Measurements from ENCODE around the gene ATMIN.

The ATMIN gene

GRCh38 chr16:81004646-81005353, 30.8 kb upstream of the ATMIN start:
- peak; percentile 75 for DNase-seq
- in situ Hi-C loops (cut with MboI; ENCODE audit: low pct_unique_long_range_greater_than_20kb, low sequenced_read_pairs), result no loop called here

DNA sequence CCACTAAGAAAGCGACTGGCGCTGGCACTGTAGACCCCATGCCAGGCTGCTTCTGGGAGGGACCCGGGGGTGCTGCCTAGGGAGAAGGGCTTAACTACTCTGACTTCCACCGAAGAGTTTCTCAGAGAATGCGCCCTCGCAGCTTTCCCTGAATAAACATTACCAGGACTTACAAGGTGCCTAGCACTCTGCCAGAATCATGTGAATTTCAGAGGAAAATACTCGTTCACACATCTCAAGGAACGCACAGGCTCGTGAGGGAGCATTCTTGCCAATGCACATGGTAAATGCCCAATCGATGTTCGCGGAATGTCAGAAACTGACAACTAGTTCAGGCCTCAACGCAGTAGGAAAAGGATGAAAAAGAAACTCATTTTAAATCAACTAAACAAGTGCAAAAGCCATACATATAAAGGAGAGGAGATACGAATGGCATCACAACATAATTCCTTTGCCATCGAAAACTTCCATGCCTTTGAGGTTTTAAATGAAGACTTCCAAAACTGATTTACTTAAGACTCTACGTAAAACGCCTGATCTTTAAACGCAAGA, 30.0 kb upstream of the ATMIN start:
- in situ Hi-C loops (cut with MboI; ENCODE audit: low pct_unique_long_range_greater_than_20kb, low sequenced_read_pairs), result no loop called here

DNA sequence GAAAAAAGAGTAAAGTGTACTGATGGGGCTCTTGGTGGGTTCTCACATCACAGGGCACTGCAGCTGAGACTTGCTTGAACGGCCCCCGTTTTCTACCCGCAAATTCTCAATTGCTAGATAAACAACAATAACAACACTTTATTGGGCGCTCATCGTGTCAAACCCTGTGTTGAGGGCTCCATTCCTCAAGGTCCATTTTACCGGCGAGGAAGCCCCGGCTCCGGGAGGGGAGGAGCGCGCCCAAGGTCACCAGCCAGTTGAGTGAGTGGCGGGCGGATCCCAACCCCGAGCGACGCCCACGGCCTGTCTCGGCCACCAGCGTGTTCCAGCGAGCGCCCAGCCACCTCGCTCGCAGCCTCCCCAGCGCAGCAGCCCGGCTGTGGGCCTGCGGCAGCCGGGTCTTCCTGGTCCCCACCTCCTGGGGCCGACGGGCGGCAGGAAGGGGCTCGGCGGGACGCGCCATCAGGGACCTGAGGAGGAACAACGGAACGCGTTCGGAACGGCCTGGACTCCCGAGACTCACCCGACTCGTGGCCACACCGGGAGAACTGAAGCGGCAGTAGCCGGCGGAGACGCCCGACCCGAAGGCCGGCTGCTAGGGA, 29.3 kb upstream of the ATMIN start:
- no peak for DNase-seq
- in situ Hi-C loops (cut with MboI; ENCODE audit: low pct_unique_long_range_greater_than_20kb, low sequenced_read_pairs), result no loop called here

More for the DNA sequence above, 30.0 kb upstream of the ATMIN start:
- peak; percentile 18 for DNase-seq

DNA sequence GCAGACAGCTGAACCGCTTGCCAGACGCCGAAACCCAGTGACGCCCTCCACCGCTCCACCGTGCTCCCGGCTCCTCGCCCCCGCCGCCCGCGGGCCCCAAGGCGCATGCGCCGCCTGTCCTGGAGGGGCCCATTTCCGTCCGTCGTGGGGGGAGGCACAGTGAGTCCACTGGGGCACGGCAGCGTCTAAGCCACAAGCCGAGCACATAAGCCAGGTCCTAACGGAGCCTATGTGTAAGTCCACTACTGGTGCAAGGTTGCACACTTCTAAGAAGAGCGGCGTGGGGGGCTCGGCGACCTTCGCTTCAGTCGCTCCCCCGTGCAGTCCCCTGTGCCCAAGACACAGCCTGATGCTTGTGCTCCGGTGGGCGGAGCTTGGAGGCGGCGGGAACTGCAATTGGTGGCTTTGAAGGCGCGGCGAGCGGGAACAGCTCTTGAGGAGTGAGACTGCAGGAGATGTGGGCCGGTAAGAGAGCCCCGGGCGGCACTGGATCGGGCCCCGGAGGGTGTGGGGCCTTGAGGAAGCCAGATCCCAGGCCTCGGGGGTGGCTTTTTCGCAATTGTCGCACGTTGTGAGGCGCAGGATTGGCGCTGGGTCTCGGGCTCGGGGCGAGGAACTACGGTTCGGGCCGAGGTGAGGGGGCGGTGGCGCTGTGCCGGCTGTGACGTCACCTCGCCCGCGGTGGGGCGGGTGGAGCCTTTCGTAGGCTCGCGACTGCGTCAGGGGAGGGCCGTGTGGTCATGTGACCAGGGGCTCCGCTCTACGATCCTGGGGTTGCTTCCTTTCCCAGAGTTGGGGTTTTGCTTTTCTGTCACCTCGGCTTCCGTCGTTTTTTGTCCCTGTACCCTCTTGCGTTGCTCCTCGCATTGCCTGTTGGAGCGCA, 28.6 kb upstream of the ATMIN start, which contains the start of the genes CENPN and CMC2:
TSS of gene CENPN (plus strand) at position 402 of the 883 bp plus-strand sequence. CDS start 4,726 bp downstream, outside the sequence.
TSS of gene CMC2 (minus strand) at position 73 of the 883 bp plus-strand sequence. CDS start 9,491 bp downstream, outside the sequence.
- in situ Hi-C loops (cut with MboI; ENCODE audit: low pct_unique_long_range_greater_than_20kb, low sequenced_read_pairs), result no loop called here
- DNase-seq, result peak; percentile 98

- in situ Hi-C loops (cut with MboI; ENCODE audit: low pct_unique_long_range_greater_than_20kb, low sequenced_read_pairs), result no loop called here
- no peak for DNase-seq
Observed at GRCh38 chr16:81008505-81008789, 27.2 kb upstream of the ATMIN start.

DNA sequence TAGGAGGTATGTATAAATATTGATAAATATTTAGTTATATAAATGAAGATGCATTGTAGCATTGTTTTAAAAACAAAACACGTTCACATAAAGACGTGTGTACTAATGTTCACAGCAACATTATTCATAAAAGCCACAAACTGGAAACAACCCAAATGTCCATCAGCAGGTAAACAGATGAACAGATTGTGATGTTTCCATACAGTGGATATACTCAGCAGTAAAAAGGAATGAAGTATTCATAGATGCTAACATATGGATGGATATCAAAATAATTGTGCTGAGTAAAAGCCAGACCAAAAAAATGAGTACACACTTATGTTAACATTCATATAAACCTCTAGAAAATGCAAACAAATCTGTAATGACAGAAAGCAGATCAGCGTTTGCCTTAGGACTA, 22.7 kb upstream of the ATMIN start:
- in situ Hi-C loops (cut with MboI; ENCODE audit: low pct_unique_long_range_greater_than_20kb, low sequenced_read_pairs), result no loop called here
- DNase-seq, result no peak

DNA sequence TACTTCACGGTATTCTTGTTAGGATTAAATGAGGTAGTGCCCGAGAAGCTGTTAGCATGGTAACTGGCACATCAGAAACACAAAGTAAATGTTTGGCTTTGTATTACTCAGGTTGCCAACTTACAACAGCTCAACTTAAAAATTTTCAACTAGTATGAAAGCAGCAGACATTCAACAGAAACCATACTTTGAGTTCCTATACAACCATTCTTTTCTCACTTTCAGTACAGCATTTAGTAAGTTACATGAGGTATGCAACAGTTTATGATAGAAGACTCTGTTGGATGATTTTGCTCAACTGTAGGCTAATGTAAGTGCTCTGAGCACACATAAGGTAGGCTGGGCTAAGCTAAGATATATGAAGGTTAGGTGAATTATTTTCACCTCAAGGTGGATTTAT, 21.0 kb upstream of the ATMIN start:
- in situ Hi-C loops (cut with MboI; ENCODE audit: low pct_unique_long_range_greater_than_20kb, low sequenced_read_pairs), result no loop called here
- DNase-seq, result no peak

DNA sequence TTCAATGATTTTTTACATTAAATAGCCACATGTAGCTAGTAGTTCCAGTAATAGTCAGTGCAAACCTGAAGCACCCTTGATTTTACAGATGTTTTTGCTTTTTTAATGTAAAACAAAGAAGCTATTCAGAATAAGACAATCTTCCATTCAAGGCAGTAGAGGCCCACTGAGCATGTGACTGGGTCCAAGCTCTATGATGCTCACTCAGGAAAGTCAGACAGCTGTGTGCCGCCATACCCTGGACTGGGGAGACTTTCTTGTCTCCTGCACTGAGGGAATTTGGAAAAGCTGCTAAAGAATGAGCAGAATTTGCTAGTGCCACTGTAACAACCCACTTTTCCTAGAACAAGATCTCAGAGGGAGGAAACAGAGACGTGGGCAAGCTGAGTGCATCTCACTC, 17.1 kb upstream of the ATMIN start:
- DNase-seq, result no peak
- in situ Hi-C loops (cut with MboI; ENCODE audit: low pct_unique_long_range_greater_than_20kb, low sequenced_read_pairs), result no loop called here

- in situ Hi-C loops (cut with MboI; ENCODE audit: low pct_unique_long_range_greater_than_20kb, low sequenced_read_pairs), result no loop called here
- DNase-seq, result no peak
Observed at GRCh38 chr16:81026429-81026828, 9.2 kb upstream of the ATMIN start.

- DNase-seq, result no peak
- in situ Hi-C loops (cut with MboI; ENCODE audit: low pct_unique_long_range_greater_than_20kb, low sequenced_read_pairs), result no loop called here
Observed at GRCh38 chr16:81029930-81030604, 5.6 kb upstream of the ATMIN start.

DNA sequence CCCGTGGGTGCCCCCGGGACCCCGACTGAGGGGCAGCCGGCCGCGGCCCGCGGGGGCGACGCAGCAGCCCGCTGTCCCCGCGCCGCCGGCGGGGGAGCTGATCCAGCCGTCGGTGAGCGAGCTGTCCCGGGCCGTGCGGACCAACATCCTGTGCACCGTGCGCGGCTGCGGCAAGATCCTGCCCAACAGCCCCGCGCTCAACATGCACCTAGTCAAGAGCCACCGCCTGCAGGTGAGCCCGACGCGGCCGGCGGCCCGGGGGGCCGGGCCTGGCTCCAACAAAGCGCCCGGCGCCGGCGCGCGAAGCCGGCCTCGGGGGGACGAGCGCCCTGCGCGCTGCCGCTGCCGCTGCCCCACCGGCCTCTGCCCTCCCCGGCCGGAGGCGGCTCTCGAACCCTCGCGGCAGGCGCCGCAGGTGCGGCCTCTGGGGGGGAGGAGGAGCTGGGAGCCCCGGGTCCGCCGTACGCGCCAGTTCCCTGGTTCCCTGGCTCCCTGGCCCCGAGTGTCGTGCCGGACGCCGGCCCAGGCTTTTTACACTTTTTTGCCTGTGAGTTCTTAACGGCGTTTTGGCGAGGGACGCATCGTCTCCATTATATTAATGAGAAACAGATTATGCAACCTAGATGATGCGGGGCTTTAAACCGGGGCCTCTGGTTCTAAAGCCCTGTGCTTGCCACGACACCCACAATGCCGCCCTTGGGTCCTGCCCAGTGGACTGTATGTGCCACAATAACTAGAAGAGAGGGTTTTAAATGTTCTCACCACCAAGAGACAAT, 521 bp downstream of the ATMIN start:
- peak; percentile 30 for DNase-seq
- in situ Hi-C loops (cut with MboI; ENCODE audit: low pct_unique_long_range_greater_than_20kb, low sequenced_read_pairs), result no loop called here

- in situ Hi-C loops (cut with MboI; ENCODE audit: low pct_unique_long_range_greater_than_20kb, low sequenced_read_pairs), result no loop called here
- DNase-seq, result peak; percentile 11
Observed at GRCh38 chr16:81036751-81037350, 1.2 kb downstream of the ATMIN start.

GRCh38 chr16:81040131-81040530, 4.5 kb downstream of the ATMIN start:
- in situ Hi-C loops (cut with MboI; ENCODE audit: low pct_unique_long_range_greater_than_20kb, low sequenced_read_pairs), result no loop called here
- no peak for DNase-seq

DNA sequence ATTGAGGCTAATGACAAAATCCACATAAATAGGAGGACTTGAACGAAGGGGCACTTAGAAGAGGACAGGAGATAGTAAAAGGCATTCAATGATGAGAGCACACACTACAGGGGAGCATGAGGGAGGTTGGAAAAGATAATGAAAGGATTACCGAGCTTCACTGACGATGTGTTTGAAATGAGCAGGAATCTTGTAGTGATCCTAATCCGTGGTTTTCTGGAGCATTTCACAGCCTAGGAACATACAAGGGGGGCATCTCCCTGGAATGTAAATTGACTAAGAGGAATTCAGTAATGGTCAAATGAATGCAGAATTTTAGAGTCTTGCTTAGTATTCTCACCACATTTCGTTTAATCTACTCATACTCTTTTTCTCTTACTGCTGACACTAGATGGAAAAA, 5.2 kb downstream of the ATMIN start:
- DNase-seq, result no peak
- in situ Hi-C loops (cut with MboI; ENCODE audit: low pct_unique_long_range_greater_than_20kb, low sequenced_read_pairs), result no loop called here

- in situ Hi-C loops (cut with MboI; ENCODE audit: low pct_unique_long_range_greater_than_20kb, low sequenced_read_pairs), result no loop called here
- no peak for DNase-seq
Observed at GRCh38 chr16:81041696-81042095, 6.1 kb downstream of the ATMIN start.

- in situ Hi-C loops (cut with MboI; ENCODE audit: low pct_unique_long_range_greater_than_20kb, low sequenced_read_pairs), result no loop called here
- DNase-seq, result no peak
Observed at GRCh38 chr16:81042821-81043220, 7.2 kb downstream of the ATMIN start.

GRCh38 chr16:81053761-81054160, 18.1 kb downstream of the ATMIN start:
- in situ Hi-C loops (cut with MboI; ENCODE audit: low pct_unique_long_range_greater_than_20kb, low sequenced_read_pairs), result no loop called here
- no peak for DNase-seq

- in situ Hi-C loops (cut with MboI; ENCODE audit: low pct_unique_long_range_greater_than_20kb, low sequenced_read_pairs), result no loop called here
- DNase-seq, result no peak
Observed at GRCh38 chr16:81060576-81061306, 25.1 kb downstream of the ATMIN start.
